ENCODE data around the gene KLC4.

Gene KLC4

DNA sequence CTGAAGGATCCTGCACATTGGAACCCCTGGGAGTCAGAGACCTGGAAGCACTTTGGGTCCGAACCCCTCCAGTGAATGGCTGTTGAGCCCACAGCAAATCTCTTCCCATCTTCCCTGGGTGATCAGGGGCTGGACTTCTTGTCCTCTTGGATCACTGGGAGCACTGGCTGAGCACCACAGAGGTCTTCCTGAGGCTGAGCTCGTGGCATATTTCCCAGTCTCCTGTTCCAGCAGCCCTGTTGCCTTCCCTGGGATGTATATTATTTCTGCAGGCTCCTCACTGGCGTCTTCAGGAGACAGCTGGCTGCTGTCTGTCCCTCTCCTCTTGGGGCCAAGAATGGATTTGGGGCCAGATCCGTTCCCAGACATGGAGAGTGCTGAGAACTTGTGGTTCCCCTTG is 60.1 kb downstream of the KLC4 start:
- DNase-seq (ENCODE audit: extremely low read depth, low read depth) = no peak
- TF ChIP-seq, protein P1, sequence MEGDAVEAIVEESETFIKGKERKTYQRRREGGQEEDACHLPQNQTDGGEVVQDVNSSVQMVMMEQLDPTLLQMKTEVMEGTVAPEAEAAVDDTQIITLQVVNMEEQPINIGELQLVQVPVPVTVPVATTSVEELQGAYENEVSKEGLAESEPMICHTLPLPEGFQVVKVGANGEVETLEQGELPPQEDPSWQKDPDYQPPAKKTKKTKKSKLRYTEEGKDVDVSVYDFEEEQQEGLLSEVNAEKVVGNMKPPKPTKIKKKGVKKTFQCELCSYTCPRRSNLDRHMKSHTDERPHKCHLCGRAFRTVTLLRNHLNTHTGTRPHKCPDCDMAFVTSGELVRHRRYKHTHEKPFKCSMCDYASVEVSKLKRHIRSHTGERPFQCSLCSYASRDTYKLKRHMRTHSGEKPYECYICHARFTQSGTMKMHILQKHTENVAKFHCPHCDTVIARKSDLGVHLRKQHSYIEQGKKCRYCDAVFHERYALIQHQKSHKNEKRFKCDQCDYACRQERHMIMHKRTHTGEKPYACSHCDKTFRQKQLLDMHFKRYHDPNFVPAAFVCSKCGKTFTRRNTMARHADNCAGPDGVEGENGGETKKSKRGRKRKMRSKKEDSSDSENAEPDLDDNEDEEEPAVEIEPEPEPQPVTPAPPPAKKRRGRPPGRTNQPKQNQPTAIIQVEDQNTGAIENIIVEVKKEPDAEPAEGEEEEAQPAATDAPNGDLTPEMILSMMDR (IDR thresholded peaks at IDR 0.05; ENCODE audit: low read depth, low read length, missing control alignments) = no peak
- H3K4me3 ChIP-seq (replicated peaks; ENCODE audit: low read depth, low read length) = no peak overlapping the region

DNA sequence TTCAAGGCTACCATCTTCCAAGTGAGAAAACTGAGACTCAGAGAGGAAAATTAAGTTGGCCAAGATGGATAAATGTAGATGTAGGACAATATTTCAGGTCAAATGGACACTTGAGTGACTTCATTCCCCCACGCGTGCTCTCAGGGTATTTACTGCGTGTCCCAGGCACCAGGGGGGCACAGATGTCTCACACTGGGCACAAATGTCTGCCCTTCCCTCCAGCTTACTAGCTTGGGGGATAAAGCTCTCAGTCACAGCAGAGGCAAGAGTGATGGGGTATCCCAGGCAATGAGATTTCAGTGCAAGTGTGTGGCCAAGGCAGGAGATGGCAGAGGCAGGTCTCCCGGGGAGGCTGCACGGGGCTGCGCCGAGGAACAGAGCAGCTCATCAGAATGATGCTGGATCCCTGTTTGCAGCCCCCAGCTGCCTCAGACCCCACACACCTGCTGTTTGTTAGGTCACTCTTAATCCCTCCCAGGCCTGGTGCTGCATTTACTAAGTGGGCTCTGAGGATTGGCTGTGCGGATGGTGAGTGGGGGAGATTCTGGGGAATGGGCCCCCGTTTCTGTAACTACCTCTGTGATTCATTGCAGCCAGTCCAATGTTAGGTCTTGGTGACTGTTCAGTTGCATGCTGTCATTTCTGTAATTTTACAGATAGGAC is 60.8 kb downstream of the KLC4 start:
- H3K4me3 ChIP-seq (replicated peaks; ENCODE audit: low read depth, low read length) = no peak overlapping the region
- DNase-seq (ENCODE audit: extremely low read depth, low read depth) = no peak
- TF ChIP-seq, protein P1 (IDR thresholded peaks at IDR 0.05; ENCODE audit: low read depth, low read length, missing control alignments) = no peak

DNA sequence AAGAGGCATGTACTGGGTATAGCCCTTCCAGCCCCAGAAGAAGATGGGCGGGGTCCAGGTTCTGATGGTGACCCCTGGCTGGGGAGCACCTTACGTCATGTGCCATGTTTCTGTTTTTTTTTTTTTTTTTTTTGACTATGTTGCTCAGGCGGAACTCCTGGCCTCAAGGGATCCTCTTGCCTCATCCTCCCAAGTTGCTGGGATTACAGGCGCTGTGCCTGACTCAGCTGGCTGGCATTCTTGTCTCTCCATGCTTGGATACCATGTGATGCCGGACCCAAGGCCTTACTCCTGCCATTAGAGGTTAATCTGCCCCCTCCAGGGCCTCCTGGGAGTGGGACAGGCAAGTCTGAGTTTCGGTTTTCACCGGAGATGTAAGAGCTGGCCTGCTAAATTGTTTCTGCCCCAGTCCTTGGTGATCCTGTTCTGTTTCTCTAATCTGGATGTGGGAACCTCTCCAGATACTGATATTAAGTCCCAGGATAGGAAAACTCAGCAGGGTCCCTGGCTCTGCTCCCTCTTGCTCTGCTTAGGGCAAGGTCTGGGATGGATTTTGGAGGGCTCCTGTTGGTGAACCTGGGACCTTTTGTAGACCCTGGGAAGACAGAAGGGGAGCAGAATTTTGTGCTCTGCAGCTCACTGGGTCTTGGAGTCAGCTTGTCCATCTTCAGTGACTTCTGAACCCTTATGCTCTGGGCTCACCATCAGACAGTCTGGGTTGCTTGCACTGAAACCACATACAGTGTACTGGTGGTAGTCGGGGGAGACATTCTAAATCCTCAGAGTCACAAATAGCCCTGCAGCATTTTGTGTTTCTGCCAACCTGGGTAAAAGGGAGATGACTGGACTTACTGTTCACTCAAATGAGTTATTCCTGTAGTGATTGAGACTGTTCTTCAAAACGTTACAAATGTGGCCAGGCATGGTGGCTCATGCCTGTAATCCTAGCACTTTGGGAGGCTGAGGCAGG is 61.8 kb downstream of the KLC4 start:
- H3K4me3 ChIP-seq (replicated peaks; ENCODE audit: low read depth, low read length) = no peak overlapping the region
- TF ChIP-seq, protein P1 (IDR thresholded peaks at IDR 0.05; ENCODE audit: low read depth, low read length, missing control alignments) = no peak
- peak; percentile 88 for DNase-seq (ENCODE audit: extremely low read depth, low read depth)

DNA sequence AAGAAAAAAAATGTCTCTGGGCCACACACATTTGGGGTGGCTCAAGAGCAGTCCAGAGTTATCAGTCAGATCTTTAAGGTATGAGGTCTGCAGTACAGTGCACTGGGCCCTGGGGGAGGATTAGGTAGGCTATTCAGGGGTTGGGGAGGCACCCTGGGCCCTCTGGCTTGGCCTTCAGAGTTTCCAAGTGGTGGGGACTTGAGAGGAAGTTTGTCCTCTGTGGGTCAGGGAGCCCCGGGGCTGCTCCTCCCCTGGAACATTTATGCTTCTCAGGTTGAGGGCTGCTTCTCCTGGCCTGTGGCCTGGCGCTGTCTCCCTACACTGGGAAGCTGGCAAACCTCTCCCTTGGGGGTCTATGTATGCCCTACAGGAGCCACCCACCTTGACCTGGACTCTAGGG is 62.7 kb downstream of the KLC4 start:
- TF ChIP-seq, protein P1 (IDR thresholded peaks at IDR 0.05; ENCODE audit: low read depth, low read length, missing control alignments) = no peak
- DNase-seq (ENCODE audit: extremely low read depth, low read depth) = no peak
- H3K4me3 ChIP-seq (replicated peaks; ENCODE audit: low read depth, low read length) = no peak overlapping the region

DNA sequence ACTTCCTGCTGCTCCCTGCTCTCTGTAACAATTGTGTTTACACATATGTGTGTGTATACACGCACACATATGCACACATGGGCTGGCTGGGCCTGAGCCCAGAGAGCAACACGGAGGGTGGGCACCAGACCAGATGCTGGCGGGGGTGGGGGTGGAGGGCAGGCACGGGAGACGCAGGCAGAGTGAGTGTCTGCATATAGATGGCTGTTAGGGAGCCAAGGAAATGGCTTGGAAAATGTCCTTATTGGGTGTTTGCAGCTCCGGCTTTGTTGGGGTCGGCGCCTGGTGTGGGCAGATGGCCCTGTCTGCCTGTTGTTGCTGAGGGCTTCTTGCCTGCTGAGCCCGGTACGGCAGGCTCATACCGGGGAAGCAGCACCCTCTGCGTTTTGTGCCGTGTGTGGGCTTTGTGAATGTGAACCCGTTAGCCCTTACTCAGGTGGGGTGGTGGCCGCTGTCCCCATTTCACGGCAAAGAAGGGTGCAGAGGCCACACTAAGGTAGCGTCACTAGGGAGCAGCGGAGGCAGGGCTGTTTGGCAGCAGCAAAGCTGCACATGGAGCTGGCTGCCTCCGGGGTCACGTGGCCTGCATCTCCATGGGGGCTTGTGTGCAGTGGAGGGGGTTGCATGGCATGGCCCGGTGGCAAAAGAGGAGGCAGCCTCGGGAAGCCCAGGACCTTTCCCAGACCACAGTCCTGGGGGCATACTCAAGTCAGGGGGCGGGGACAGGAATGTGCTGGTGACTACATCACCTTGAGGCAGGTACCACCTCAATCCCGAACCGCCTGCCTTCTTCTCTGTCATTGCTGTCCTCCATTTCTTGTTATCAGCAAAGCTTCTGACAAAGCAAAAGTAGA is 64.3 kb downstream of the KLC4 start:
- TF ChIP-seq, protein P1 (IDR thresholded peaks at IDR 0.05; ENCODE audit: low read depth, low read length, missing control alignments) = no peak
- DNase-seq (ENCODE audit: extremely low read depth, low read depth) = no peak
- no peak overlapping the region for H3K4me3 ChIP-seq (replicated peaks; ENCODE audit: low read depth, low read length)

DNA sequence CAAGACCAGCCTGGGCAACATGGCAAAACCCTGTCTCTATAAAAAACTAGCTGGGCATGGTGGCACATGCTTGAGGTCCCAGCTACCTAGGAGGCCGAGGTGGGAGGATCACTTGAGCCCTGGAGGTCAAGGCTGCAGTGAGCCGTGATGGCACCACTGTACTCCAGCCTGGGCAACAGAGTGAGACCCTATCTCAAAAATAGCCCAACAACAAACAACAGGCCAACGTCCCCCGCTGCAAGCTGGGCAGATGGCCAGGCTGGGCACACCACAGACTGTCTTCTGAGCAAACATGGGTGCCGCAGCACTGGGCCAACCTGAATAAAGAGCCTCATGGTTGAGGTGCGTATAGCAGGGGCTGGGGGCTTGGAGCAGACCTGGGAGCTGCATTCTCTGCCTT is 65.0 kb downstream of the KLC4 start:
- no peak overlapping the region for H3K4me3 ChIP-seq (replicated peaks; ENCODE audit: low read depth, low read length)
- DNase-seq (ENCODE audit: extremely low read depth, low read depth) = no peak
- TF ChIP-seq, protein P1 (IDR thresholded peaks at IDR 0.05; ENCODE audit: low read depth, low read length, missing control alignments) = no peak
